Measurements from ENCODE around the gene ACBD7. TPM values are rescaled to one million over a fixed set of nuclear protein-coding genes. Genes with fewer than 3 reads are reported as not detected.
A peak's percentile ranks its signal among the peaks of the same experiment; 100 is the strongest.

The ACBD7 gene
- total RNA-seq, 1 experiment from 2014 or later: 2.0 TPM

DNA sequence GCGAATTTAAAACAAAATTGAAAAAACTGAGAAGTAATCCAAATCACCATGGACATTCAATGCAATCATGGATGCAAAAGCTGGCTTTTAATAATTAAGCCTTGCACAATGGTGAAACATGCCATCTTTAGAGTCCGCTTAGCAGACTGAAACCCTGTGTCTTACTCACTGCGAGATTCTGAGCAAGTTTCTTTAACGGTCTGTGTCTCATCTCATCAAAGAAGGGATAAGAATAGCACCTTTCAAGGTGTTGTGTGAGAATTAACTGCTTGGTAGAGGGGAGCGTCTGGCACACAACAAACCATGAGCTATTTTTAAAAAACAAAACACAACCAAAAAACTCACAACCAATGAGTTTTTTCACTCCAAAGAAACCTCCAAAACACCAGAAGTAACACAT lies 21.4 kb downstream of the ACBD7 start:
- Histone ChIP-seq H3K4me3 (ENCODE audit: insufficient read depth, low read depth, low read length) (no peak overlapping the region), H3K36me3 (replicated peaks; ENCODE audit: control insufficient read depth, insufficient read depth, low read length) (no peaks in the 10 kb centered on the region), H3K27me3 (ENCODE audit: control insufficient read depth, insufficient read depth, low read length) (no peaks in the 10 kb centered on the region)
- DNase-seq: no peak

DNA sequence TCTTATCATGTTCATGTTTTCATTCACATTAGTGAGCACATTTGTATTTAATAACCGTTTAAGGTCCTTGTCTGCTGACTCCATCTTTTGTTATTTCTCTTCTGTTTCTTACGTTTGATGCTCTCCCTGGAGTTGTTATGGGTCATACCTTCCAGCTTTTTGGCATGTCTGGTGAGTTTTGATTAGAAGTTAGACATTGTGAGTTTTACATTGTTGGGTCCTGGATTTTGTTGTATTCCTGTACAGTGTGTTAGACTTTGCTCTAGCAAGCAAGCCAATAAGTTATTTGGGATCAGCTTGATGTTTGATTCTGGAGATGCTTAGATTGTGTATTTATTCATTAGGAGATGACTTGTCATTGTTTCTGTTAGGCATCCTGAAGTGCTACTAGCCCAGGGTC lies 27.9 kb downstream of the ACBD7 start:
- H3K36me3 ChIP-seq (replicated peaks; ENCODE audit: control insufficient read depth, insufficient read depth, low read length): no peaks in the 10 kb centered on the region
- DNase-seq: no peak
- H3K4me3 ChIP-seq (ENCODE audit: insufficient read depth, low read depth, low read length): no peak overlapping the region
- H3K27me3 ChIP-seq (ENCODE audit: control insufficient read depth, insufficient read depth, low read length): no peaks in the 10 kb centered on the region

DNA sequence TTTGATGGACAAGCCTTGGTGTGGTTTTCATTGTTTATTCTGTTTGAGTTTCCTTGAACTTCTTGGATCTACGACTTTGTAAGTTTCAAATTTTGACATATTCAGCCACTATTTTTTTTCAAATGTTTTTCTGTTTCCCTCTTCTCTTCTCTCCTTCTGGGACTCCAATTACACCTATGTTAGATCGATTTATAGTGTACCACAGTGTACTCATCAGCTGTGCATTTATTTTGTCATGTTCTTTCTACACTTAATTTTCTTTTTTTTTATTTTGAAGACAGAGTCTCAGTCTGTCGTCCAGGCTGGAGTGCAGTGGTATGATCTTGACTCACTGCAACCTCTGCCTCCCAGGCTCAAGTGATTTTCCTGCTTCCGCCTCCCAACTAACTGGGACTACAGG lies 28.7 kb downstream of the ACBD7 start:
- no peaks in the 10 kb centered on the region for H3K36me3 ChIP-seq (replicated peaks; ENCODE audit: control insufficient read depth, insufficient read depth, low read length)
- H3K27me3 ChIP-seq (ENCODE audit: control insufficient read depth, insufficient read depth, low read length): no peaks in the 10 kb centered on the region
- no peak overlapping the region for H3K4me3 ChIP-seq (ENCODE audit: insufficient read depth, low read depth, low read length)
- no peak for DNase-seq

DNA sequence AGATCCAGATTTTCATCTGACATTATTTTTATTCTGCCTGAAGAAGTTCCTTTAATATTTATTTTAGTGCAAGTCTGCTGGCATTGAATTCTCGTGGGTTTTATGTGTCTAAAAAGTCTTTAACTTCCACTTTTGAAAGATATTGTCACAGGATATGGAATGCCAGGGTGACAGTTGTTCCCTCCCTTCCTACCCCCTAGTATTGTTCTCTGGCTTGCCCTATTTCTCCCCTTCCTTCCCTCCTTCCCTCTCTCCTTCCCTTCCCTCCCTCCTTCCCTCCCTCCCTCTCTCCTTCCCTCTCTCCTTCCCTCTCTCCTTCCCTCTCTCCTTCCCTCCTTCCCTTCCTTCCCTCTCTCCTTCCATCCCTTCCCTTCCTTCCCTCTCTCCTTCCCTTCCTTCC lies 29.9 kb downstream of the ACBD7 start:
- DNase-seq: no peak
- Histone ChIP-seq H3K4me3 (ENCODE audit: insufficient read depth, low read depth, low read length) (no peak overlapping the region), H3K36me3 (replicated peaks; ENCODE audit: control insufficient read depth, insufficient read depth, low read length) (no peaks in the 10 kb centered on the region), H3K27me3 (ENCODE audit: control insufficient read depth, insufficient read depth, low read length) (no peaks in the 10 kb centered on the region)

DNA sequence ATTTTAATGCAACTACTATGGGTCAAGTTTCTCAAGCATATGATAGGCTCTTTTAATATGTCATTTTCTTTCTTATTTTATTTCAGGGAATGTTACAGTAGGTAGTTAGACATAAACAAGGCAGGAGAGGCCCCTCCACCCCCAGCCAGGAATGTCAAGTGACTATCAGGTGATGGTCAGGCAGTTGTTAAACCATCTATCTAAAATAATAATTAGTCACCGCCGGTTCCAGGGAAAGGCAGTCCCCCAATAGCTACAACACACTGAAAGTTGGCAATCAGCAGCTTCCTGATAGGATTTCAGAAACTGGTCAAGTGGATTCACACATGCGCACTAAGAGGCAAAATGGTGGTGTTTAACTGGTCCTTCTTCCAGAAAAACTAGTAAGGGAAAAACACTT lies 35.5 kb downstream of the ACBD7 start:
- DNase-seq: no peak
- no peak overlapping the region for H3K4me3 ChIP-seq (ENCODE audit: insufficient read depth, low read depth, low read length)
- no peaks in the 10 kb centered on the region for H3K27me3 ChIP-seq (ENCODE audit: control insufficient read depth, insufficient read depth, low read length)

DNA sequence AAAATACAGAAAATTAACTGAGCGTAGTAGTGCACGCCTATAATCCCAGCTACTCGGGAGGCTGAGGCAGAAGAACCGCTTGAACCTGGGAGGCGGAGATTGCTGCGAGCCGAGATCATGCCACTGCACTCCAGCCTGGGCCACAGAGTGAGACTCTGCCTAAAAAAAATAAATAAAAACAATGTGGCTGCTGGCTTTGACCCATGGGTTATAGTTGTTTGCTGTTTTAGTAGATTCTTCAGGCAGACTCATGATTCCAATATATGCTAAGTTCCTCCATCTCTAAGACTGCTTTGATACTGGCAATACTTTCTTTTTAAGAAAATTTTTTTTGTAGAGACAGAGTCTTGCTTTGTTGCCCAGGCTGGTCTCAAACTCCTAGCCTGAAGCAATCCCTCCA lies 36.5 kb downstream of the ACBD7 start:
- no peak overlapping the region for H3K4me3 ChIP-seq (ENCODE audit: insufficient read depth, low read depth, low read length)
- H3K27me3 ChIP-seq (ENCODE audit: control insufficient read depth, insufficient read depth, low read length): no peaks in the 10 kb centered on the region
- no peaks in the 10 kb centered on the region for H3K36me3 ChIP-seq (replicated peaks; ENCODE audit: control insufficient read depth, insufficient read depth, low read length)
- no peak for DNase-seq

More for the DNA sequence above, 35.5 kb downstream of the ACBD7 start:
- H3K36me3 ChIP-seq (replicated peaks; ENCODE audit: control insufficient read depth, insufficient read depth, low read length): no peaks in the 10 kb centered on the region

DNA sequence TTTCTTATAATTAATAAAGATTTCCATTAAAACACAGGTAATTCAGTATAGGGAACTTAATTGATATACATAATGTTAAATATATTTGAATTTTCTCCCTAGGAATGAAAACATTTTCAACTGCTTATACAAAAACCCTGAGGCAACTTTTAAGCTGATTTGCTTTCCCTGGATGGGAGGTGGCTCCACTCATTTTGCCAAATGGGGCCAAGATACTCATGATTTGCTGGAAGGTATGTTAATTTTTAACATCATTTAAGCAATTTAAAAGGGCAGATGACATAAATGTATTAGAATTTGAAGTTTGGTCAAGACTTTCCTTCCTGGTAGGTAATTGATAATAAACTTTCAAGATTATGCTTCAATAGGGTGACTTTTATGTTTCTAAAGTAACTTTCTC lies 39.0 kb downstream of the ACBD7 start:
- no peaks in the 10 kb centered on the region for H3K36me3 ChIP-seq (replicated peaks; ENCODE audit: control insufficient read depth, insufficient read depth, low read length)
- H3K4me3 ChIP-seq (ENCODE audit: insufficient read depth, low read depth, low read length): no peak overlapping the region
- H3K27me3 ChIP-seq (ENCODE audit: control insufficient read depth, insufficient read depth, low read length): no peaks in the 10 kb centered on the region
- no peak for DNase-seq

DNA sequence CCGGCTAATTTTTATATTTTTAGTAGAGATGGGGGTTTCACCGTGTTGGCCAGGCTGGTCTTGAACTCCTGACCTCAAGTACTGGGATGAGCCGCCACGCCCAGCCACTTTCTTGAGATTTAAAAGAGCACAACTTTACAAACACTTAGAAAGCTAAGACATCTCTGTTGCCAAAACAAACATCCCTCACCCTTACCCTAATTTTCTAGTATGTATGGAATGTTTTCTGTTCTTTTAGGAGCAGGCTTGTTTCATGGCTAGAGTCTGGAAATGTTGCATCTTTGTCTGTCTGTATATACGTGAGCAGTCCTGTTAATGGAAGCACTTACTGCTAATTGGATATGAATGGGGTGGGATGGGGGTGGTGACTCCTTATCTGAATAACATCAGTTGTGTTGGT lies 42.0 kb downstream of the ACBD7 start:
- no peaks in the 10 kb centered on the region for H3K36me3 ChIP-seq (replicated peaks; ENCODE audit: control insufficient read depth, insufficient read depth, low read length)
- DNase-seq: no peak
- H3K4me3 ChIP-seq (ENCODE audit: insufficient read depth, low read depth, low read length): no peak overlapping the region
- H3K27me3 ChIP-seq (ENCODE audit: control insufficient read depth, insufficient read depth, low read length): no peaks in the 10 kb centered on the region

DNA sequence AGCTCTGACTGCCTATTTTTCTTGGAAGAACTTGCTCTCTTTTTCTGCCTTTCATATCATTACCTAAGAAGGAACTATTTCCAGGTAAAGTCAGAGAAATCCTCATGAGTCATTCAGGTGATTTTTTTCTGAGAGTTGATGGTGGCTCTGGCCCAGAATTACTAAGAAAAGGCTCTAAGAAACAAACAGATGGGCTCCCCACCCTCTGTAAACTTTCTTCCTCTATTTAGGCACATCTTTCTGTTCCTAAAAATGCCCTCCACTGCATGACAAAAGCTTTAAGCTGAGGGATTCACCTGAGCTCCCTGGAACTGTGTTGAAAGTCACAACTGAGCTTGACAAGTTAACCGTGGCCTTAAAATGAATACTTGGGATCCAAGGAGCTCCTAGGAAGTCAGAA lies 43.2 kb downstream of the ACBD7 start:
- Histone ChIP-seq H3K27me3 (ENCODE audit: control insufficient read depth, insufficient read depth, low read length) (no peaks in the 10 kb centered on the region), H3K4me3 (ENCODE audit: insufficient read depth, low read depth, low read length) (no peak overlapping the region), H3K36me3 (replicated peaks; ENCODE audit: control insufficient read depth, insufficient read depth, low read length) (no peaks in the 10 kb centered on the region)
- DNase-seq: peak; percentile 34

DNA sequence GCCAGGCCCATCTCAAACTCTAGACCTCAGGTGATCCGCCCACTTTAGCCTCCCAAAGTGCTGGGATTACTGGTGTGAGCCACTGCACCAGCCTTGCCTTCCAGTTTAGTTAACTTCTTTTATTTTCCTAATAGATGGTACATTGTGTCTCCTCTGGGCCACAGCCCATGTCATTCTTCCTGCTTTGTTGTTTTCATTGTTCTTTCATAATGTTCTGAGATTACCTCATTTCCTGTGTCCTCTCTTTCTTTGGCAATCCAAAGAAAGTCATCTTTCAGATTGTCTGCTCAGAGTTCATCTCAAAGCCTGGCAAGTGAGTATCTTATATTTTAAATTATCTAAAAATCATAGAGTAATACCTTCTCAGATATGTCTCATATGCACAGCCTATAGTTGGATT lies 44.9 kb downstream of the ACBD7 start, which contains the start of gene OLAH:
OLAH (plus strand) TSS at position 270 of the 400 bp plus-strand sequence. CDS start 3,346 bp downstream, outside the sequence.
- Histone ChIP-seq H3K36me3 (replicated peaks; ENCODE audit: control insufficient read depth, insufficient read depth, low read length) (no peaks in the 10 kb centered on the region), H3K27me3 (ENCODE audit: control insufficient read depth, insufficient read depth, low read length) (no peaks in the 10 kb centered on the region), H3K4me3 (ENCODE audit: insufficient read depth, low read depth, low read length) (no peak within 1 kb of the TSS)
- no peak for DNase-seq

DNA sequence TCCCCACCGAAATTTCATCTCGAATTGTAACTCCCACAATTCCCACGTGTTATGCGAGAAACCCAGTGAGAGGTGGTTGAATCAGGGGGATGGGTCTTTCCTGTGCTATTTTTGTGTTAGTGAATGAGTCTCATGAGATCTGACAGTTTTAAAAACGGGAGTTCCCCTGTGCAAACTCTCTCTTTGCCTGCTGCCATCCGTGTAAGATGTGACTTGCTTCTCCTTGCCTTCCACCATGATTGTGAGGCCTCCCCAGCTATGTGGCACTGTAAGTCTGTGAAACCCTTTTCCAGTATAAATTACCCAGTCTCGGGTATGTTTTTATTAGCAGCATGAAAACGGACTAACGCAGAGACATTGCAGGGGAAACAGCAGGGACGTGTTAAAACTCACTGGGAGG lies 50.2 kb downstream of the ACBD7 start:
- no peak overlapping the region for H3K4me3 ChIP-seq (ENCODE audit: insufficient read depth, low read depth, low read length)
- H3K36me3 ChIP-seq (replicated peaks; ENCODE audit: control insufficient read depth, insufficient read depth, low read length): no peaks in the 10 kb centered on the region
- no peak for DNase-seq
- H3K27me3 ChIP-seq (ENCODE audit: control insufficient read depth, insufficient read depth, low read length): no peaks in the 10 kb centered on the region

DNA sequence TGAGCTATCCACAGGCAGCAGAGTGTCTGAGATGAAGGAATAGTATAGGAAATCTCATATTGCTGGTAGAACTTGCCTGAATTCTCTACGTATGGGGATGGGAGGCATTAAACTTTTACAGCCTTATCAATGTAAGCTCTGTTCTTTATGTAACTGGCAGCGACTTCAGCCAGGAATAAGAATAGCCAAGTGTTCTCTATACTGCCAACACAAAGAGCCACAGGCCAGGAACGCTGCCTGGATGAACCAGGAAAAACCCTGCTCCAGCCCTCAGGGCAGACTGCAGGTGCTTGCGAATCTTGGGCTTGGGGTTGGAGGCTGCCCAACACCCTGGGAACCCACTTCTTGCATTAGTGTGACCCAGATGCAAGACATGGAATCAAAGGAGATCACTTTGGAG lies 50.9 kb downstream of the ACBD7 start:
- no peak for DNase-seq
- H3K36me3 ChIP-seq (replicated peaks; ENCODE audit: control insufficient read depth, insufficient read depth, low read length): no peaks in the 10 kb centered on the region
- no peaks in the 10 kb centered on the region for H3K27me3 ChIP-seq (ENCODE audit: control insufficient read depth, insufficient read depth, low read length)
- H3K4me3 ChIP-seq (ENCODE audit: insufficient read depth, low read depth, low read length): no peak overlapping the region

DNA sequence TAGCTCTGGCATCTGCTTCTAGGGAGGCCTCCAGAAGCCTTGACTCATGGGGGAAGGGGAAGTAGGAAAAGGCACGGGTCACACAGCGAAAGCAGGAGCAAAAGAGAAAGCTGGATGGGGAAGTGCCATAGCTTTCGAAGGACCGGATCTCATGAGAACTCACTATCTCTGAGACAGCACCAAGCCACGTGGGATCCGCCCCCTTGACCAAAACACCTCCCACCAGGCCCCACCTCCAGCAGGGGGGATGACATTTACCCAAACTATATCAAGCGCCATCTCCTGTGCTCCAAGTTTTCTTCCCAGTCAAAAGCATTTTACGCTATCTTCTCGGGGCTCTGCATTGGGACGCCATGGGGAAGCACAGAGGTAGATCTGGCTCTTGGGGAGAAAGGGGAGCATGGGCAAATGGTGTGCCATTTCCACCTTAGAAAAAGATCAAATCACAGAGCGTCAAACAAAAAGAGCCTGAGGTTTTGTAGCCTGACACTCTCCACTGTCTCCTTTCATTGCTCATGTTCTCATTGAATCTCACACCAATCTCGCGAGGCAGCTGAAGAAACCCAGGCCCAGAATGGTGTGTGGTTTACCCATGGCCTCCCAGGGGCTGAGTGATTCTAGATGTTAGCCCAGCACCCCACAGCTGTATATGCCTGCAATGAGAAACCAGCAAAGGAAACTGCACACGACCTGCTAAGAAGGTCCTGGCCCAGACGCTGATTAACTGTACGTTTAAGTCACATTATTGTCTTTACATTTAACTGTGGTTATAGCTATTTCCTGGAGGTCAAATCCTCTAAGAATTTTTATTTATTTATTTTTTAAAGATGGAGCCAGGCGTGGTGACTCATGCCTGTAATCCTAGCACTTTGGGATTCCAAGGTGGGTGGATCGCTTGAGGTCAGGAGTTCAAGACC lies 52.9 kb downstream of the ACBD7 start:
- peak; percentile 63 for DNase-seq
- H3K36me3 ChIP-seq (replicated peaks; ENCODE audit: control insufficient read depth, insufficient read depth, low read length): no peaks in the 10 kb centered on the region
- H3K4me3 ChIP-seq (ENCODE audit: insufficient read depth, low read depth, low read length): no peak overlapping the region
- no peaks in the 10 kb centered on the region for H3K27me3 ChIP-seq (ENCODE audit: control insufficient read depth, insufficient read depth, low read length)

DNA sequence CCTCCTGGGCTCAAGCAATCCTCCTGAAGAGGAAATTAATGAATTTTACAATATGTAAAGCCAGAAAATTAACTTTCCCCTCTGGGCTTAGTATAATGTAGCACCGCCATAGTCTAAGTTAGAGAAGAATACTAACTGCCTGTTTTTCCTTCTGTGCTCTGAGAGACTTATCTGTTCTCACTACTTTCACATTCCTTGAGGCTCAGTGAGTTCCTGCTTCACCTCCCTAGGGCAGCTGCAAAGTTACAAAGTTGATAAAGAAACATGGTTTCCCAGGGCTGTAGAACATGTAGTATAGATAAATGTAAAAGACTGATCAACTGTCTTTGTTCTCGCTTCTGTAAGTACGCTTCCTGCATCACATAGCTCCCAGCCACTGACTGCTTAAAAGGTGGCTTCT lies 60.8 kb downstream of the ACBD7 start:
- no peak for DNase-seq
- no peaks in the 10 kb centered on the region for H3K36me3 ChIP-seq (replicated peaks; ENCODE audit: control insufficient read depth, insufficient read depth, low read length)
- no peaks in the 10 kb centered on the region for H3K27me3 ChIP-seq (ENCODE audit: control insufficient read depth, insufficient read depth, low read length)
- no peak overlapping the region for H3K4me3 ChIP-seq (ENCODE audit: insufficient read depth, low read depth, low read length)

Measured in H7 (cell line).